ENCODE data around the gene PALLD.

DNA sequence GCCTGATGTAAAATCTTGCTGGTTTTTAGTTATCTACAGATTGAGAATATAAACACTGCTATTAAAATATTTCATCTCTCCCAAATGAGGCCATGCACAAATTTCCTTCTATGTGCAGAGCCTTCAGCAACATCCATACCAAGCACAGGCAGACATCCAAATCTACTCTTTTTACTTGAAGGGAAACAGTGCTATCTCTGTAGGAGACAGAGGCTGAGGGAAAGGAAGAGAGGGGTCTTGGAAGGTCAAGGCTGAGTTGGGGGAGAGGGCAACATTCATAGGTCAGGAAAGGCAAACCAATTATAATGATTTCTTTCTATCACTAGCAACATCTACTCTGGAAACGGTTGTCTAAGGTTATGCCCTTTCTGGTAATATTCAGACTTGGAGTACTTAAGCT, 273.0 kb downstream of the PALLD start:
- no peak for TF ChIP-seq TAF1 (IDR thresholded peaks at IDR 0.05; ENCODE audit: low read depth, low read length)
- no peak for TF ChIP-seq POLR2A (IDR thresholded peaks at IDR 0.05; ENCODE audit: low read depth, low read length)

Measured in GM12891 (cell line).